HL-60 (cell line): ENCODE results near the gene KLHL25.

Experiments
- DNase-seq, 2 experiments: peaks; one replicate each; pipeline ENCODE4 v3.0.0-alpha.2; 2010 to 2020; ENCODE audit warnings: low read depth in 1 of 2, low spot score in 1 of 2
- H3K27ac ChIP-seq: fragments of 250-450 bp; sonication (Bioruptor Pico); replicated peaks from 2 replicates; pipeline ENCODE4 v1.5.1; 2020; ENCODE audit warnings: mild to moderate bottlenecking, moderate library complexity
- H3K27me3 ChIP-seq: fragments of 250-450 bp; sonication (Bioruptor Pico); 2 replicates; pipeline ENCODE4 v1.5.1; 2021; ENCODE audit warnings: mild to moderate bottlenecking, moderate library complexity; ENCODE audit not compliant: insufficient read depth, poor library complexity, severe bottlenecking
- H3K4me3 ChIP-seq: replicated peaks from 2 replicates; pipeline ENCODE4 v1.5.1; 2011; ENCODE audit warnings: mild to moderate bottlenecking, control low read depth, low read length; ENCODE audit not compliant: insufficient read depth
- GABPA ChIP-seq: IDR thresholded peaks from 2 replicates; pipeline ENCODE4 v1.6.1; 2012; ENCODE audit warnings: low read depth
- POLR2AphosphoS5 ChIP-seq: IDR thresholded peaks from 2 replicates; pipeline ENCODE4 v1.6.1; 2012; ENCODE audit warnings: low read depth
- SPI1 ChIP-seq: IDR thresholded peaks from 2 replicates; pipeline ENCODE4 v1.6.1; 2012; ENCODE audit warnings: low read depth, mild to moderate bottlenecking, borderline replicate concordance
- TF ChIP-seq, protein P1 (sequence below): IDR thresholded peaks from 2 replicates; pipeline ENCODE4 v1.6.1; 2012; ENCODE audit warnings: low read depth; ENCODE audit not compliant: insufficient replicate concordance
- TF ChIP-seq, protein P2 (sequence below): IDR thresholded peaks from one replicate; pipeline ENCODE4 v1.5.1; 2011; ENCODE audit warnings: low read length, control low read depth, inconsistent platforms; ENCODE audit not compliant: insufficient read depth

KLHL25 gene

GRCh38 chr15:85819938-85820337, 25.2 kb upstream of the KLHL25 start:
- H3K4me3 ChIP-seq = no peak overlapping the region
- DNase-seq = no peak
- H3K27ac ChIP-seq = no peak overlapping the region
- TF ChIP-seq, protein P1, sequence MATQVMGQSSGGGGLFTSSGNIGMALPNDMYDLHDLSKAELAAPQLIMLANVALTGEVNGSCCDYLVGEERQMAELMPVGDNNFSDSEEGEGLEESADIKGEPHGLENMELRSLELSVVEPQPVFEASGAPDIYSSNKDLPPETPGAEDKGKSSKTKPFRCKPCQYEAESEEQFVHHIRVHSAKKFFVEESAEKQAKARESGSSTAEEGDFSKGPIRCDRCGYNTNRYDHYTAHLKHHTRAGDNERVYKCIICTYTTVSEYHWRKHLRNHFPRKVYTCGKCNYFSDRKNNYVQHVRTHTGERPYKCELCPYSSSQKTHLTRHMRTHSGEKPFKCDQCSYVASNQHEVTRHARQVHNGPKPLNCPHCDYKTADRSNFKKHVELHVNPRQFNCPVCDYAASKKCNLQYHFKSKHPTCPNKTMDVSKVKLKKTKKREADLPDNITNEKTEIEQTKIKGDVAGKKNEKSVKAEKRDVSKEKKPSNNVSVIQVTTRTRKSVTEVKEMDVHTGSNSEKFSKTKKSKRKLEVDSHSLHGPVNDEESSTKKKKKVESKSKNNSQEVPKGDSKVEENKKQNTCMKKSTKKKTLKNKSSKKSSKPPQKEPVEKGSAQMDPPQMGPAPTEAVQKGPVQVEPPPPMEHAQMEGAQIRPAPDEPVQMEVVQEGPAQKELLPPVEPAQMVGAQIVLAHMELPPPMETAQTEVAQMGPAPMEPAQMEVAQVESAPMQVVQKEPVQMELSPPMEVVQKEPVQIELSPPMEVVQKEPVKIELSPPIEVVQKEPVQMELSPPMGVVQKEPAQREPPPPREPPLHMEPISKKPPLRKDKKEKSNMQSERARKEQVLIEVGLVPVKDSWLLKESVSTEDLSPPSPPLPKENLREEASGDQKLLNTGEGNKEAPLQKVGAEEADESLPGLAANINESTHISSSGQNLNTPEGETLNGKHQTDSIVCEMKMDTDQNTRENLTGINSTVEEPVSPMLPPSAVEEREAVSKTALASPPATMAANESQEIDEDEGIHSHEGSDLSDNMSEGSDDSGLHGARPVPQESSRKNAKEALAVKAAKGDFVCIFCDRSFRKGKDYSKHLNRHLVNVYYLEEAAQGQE = no peak
- TF ChIP-seq SPI1 (no peak), GABPA (no peak), POLR2AphosphoS5 (no peak)
- TF ChIP-seq, protein P2, sequence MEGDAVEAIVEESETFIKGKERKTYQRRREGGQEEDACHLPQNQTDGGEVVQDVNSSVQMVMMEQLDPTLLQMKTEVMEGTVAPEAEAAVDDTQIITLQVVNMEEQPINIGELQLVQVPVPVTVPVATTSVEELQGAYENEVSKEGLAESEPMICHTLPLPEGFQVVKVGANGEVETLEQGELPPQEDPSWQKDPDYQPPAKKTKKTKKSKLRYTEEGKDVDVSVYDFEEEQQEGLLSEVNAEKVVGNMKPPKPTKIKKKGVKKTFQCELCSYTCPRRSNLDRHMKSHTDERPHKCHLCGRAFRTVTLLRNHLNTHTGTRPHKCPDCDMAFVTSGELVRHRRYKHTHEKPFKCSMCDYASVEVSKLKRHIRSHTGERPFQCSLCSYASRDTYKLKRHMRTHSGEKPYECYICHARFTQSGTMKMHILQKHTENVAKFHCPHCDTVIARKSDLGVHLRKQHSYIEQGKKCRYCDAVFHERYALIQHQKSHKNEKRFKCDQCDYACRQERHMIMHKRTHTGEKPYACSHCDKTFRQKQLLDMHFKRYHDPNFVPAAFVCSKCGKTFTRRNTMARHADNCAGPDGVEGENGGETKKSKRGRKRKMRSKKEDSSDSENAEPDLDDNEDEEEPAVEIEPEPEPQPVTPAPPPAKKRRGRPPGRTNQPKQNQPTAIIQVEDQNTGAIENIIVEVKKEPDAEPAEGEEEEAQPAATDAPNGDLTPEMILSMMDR = no peak
- no peaks in the 10 kb centered on the region for H3K27me3 ChIP-seq

DNA sequence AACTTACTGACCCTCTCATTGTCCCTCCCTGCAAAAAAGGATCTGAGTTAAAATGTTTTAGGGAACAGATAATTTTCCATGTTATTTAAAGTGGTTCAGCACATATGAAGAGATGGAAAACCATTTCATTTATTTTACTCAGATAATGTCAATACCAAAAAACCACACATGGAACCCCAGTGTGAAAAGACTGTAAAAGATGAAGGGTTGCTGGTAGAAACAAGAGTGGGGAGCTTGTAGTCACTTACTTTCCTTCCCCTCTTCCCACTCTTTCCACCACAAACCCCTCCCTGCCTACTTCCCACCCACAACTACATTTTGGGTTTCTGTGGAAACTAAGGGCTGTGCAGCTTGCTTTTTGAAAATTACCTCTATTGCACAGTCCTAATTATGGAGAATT, 18.5 kb upstream of the KLHL25 start:
- no peaks in the 10 kb centered on the region for H3K27me3 ChIP-seq
- no peak for DNase-seq
- TF ChIP-seq, protein P1 = no peak
- TF ChIP-seq, protein P2 = no peak
- TF ChIP-seq POLR2AphosphoS5 (no peak), SPI1 (no peak), GABPA (no peak)
- H3K27ac ChIP-seq = no peak overlapping the region
- H3K4me3 ChIP-seq = no peak overlapping the region

GRCh38 chr15:85810075-85810474, 15.3 kb upstream of the KLHL25 start:
- DNase-seq = no peak
- Histone ChIP-seq H3K27ac (no peak overlapping the region), H3K27me3 (no peaks in the 10 kb centered on the region), H3K4me3 (no peak overlapping the region)
- TF ChIP-seq, protein P1 = no peak
- TF ChIP-seq GABPA = no peak
- no peak for TF ChIP-seq SPI1
- TF ChIP-seq, protein P2 = no peak
- TF ChIP-seq POLR2AphosphoS5 = no peak
